Kidney (tissue), 14 donors: ENCODE data around the gene ZFP69. TPM values are rescaled to one million over a fixed set of nuclear protein-coding genes. Genes with fewer than 3 reads are reported as not detected.

Experiments used
- DNase-seq, 5 donors: peaks; one replicate each; pipeline ENCODE4 v3.0.0-alpha.2; 2013 to 2020
- FAIRE-seq: peaks from 2 replicates; lab custom pipeline; 2012; peaks lifted over from hg19 to GRCh38; lab: Jason Lieb, UNC
- H3K27ac ChIP-seq, 2 donors: one replicate each; pipeline ENCODE4 v1.7.0; 2013; ENCODE audit warnings: low read depth in 2 of 2, low read length in 2 of 2, inconsistent platforms in 1 of 2
- H3K27me3 ChIP-seq: one replicate; pipeline ENCODE4 v1.7.1; 2013; ENCODE audit warnings: low read length, inconsistent platforms; ENCODE audit not compliant: control insufficient read depth, insufficient read depth
- H3K36me3 ChIP-seq, 3 donors: one replicate each; pipeline versions ENCODE4 v1.7.0 to v1.7.1; 2013; ENCODE audit warnings: low read length in 3 of 3, control low read depth in 1 of 3, inconsistent platforms in 1 of 3; ENCODE audit not compliant: insufficient read depth in 3 of 3, control insufficient read depth in 2 of 3
- H3K4me1 ChIP-seq, 3 donors: one replicate each; pipeline versions ENCODE4 v1.7.0 to v1.7.1; 2013; ENCODE audit warnings: low read length in 3 of 3, inconsistent platforms in 1 of 3, low read depth in 1 of 3; ENCODE audit not compliant: control insufficient read depth in 2 of 3, insufficient read depth in 2 of 3
- H3K4me3 ChIP-seq, 3 donors: one replicate each; pipeline versions ENCODE4 v1.7.0 to v1.8.1; 2013; ENCODE audit warnings: low read length in 3 of 3, control low read depth in 1 of 3, inconsistent platforms in 1 of 3
- H3K9ac ChIP-seq, 3 donors: one replicate each; pipeline versions ENCODE4 v1.7.0 to v1.7.1; 2013; ENCODE audit warnings: low read length in 3 of 3, control low read depth in 1 of 3, inconsistent platforms in 1 of 3
- H3K9me3 ChIP-seq, 3 donors: one replicate each; pipeline versions ENCODE4 v1.7.0 to v1.7.1; 2013; ENCODE audit warnings: low read length in 3 of 3, control low read depth in 1 of 3, inconsistent platforms in 1 of 3; ENCODE audit not compliant: control insufficient read depth in 2 of 3, insufficient read depth in 1 of 3
- intact Hi-C: fragments of 100-400 bp; cut with DNase I; formaldehyde crosslinking; loops from one replicate; pipeline ENCODE4 v1.11.1; 2022
- polyA plus RNA-seq: library from polyadenylated mRNA; stranded (reverse); fragments of 350-450 nt; fragmentation: Illumina TruSeq; extraction: RNeasy Lipid Tissue Mini Kit (QIAGEN cat#74804); gene quantifications from one replicate; pipeline ENCODE4 v1.2.3, GENCODE V29; 2014; ENCODE audit warnings: low read depth, low replicate concordance; ENCODE audit not compliant: insufficient read depth
- total RNA-seq: library from RNA; stranded (reverse); fragmentation: NEBNext Ultra II Directional; extraction: Animal tissue kit (Norgen Biotek cat#: 25700); gene quantifications from one replicate; pipeline ENCODE4 v1.2.1, GENCODE V29; 2021
- TF ChIP-seq, protein P1 (sequence below): IDR thresholded peaks from 3 replicates; pipeline ENCODE4 v1.5.1; 2012; ENCODE audit warnings: mild to moderate bottlenecking, moderate library complexity, borderline replicate concordance; ENCODE audit not compliant: insufficient read depth; ENCODE audit errors: extremely low read depth
- donor health status: control.
- donor health status: control.
- donor health status: control.
- donor health status: control.
- donor health status: control.
- donor health status: DM: yes; HTN: yes; CAD: no.
- donor health status: Normal renal cell carcinoma (clear cell type).

The ZFP69 gene
- total and polyA plus RNA-seq, 2 donors from 2014 or later, result 2.7 to 2.9 TPM

DNA sequence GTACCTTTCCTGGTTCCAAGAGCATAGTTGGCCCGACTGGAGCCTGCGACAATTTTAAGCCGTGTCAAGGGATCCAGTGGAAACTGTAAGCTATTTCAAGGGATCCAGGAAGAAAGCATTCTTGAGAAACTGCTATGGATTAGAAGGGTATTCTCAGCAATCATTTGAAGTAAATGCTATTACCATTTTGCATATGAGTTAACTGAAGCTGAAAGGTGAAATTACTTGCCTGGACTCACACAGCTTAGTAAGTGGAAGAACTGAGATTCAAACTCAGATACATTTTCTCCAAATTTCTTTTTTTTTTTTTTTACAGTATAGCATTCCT is 54.9 kb downstream of the ZFP69 start:
- Histone ChIP-seq H3K4me1 (peaks cover 0 to 4% (median 0%) of the 10 kb centered on the region in 3 donors), H3K9ac (peak overlapping the region; percentile 1 to 64 (median 53)), H3K27ac (peak overlapping the region; percentile 75 to 80), H3K4me3 (peak overlapping the region; percentile 91 to 98 (median 93)), H3K9me3 (no peaks in the 10 kb centered on the region), H3K27me3 (no peaks in the 10 kb centered on the region), H3K36me3 (no peaks in the 10 kb centered on the region)
- intact Hi-C loops, result no loop called here
- FAIRE-seq, result no peak
- TF ChIP-seq, protein P1, sequence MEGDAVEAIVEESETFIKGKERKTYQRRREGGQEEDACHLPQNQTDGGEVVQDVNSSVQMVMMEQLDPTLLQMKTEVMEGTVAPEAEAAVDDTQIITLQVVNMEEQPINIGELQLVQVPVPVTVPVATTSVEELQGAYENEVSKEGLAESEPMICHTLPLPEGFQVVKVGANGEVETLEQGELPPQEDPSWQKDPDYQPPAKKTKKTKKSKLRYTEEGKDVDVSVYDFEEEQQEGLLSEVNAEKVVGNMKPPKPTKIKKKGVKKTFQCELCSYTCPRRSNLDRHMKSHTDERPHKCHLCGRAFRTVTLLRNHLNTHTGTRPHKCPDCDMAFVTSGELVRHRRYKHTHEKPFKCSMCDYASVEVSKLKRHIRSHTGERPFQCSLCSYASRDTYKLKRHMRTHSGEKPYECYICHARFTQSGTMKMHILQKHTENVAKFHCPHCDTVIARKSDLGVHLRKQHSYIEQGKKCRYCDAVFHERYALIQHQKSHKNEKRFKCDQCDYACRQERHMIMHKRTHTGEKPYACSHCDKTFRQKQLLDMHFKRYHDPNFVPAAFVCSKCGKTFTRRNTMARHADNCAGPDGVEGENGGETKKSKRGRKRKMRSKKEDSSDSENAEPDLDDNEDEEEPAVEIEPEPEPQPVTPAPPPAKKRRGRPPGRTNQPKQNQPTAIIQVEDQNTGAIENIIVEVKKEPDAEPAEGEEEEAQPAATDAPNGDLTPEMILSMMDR, result no peak
- no peak for DNase-seq

DNA sequence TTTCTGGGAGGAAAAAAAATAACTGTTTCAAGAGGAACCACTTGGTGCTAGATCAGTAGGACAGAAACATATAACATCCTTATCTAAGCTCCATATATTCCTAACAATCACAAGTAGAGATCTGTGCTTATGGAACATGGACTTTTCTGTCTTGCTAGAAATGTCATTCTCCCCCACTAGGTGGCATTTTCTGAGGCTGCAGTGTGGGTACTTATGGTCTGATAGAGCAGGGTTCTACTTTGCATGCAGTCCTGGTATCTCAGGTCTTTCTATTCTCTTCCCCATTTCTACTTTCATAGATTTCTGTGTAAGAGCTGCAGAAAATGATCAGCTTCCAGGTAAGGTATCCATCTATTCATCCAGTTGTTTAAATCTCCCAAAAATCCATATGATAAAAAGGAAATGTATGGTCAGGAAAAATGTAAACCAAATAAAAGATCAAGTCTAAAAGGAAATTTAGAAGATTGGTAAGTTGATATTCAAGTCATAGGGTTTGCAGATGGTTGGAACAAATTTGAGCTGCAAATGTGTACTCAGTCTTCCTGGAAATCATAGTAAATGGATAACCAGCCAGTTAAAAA is 55.8 kb downstream of the ZFP69 start:
- intact Hi-C loops, result no loop called here
- Histone ChIP-seq H3K27me3 (no peaks in the 10 kb centered on the region), H3K9ac (peak overlapping the region in 1 of 3 donors; percentile 7), H3K27ac (peak overlapping the region; percentile 56 to 66), H3K9me3 (no peaks in the 10 kb centered on the region), H3K4me3 (peak overlapping the region in 2 of 3 donors; percentile 91 to 98), H3K36me3 (no peaks in the 10 kb centered on the region), H3K4me1 (peaks cover 0 to 4% (median 0%) of the 10 kb centered on the region in 3 donors)
- TF ChIP-seq, protein P1, result peak; percentile 41
- FAIRE-seq (no peak), DNase-seq (peak in 3 of 5 donors; percentile 14 to 59 (median 58))

DNA sequence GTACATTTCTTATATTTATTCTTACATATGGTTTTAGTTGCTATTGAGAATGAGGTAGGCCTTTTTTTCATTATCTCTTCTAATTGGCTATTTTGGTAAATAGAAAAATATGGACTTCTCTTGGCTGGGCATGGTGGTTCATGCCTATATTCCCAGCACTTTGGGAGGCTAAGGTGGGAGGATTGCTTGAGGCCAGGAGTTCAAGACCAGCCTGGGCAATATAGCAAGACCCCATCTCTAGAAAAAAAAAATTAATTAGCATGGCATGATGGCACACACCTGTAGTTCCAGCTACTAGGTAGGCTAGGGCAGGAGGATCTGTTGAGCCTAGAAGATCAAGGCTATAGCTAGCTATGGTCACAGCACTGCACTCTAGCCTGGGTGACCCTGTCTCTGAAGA is 57.5 kb downstream of the ZFP69 start:
- DNase-seq (no peak), FAIRE-seq (no peak)
- TF ChIP-seq, protein P1, result no peak
- Histone ChIP-seq H3K4me3 (no peak overlapping the region), H3K36me3 (no peaks in the 10 kb centered on the region), H3K27ac (no peak overlapping the region), H3K27me3 (no peaks in the 10 kb centered on the region), H3K9ac (no peak overlapping the region), H3K9me3 (no peaks in the 10 kb centered on the region), H3K4me1 (peaks cover 0 to 4% (median 0%) of the 10 kb centered on the region in 3 donors)
- intact Hi-C loops, result no loop called here

DNA sequence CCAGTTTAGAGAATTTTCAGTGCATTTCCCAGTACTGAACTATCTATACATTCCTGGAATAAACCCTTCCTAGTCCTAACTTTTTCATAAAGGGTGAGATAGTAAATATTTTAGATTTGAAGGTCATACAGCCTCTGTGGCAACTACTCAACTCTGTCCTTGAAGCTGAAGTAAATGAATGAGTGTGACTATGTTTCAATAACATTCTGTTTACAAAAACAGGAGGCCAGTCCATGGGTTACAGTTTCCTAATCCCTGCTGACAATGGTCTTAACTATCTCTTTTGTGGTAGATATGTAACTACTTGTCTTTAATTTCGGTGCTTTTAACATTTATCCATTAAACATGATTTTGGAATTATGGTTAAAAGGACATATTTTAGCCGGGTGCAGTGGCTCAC is 58.6 kb downstream of the ZFP69 start:
- Histone ChIP-seq H3K27me3 (no peaks in the 10 kb centered on the region), H3K27ac (no peak overlapping the region), H3K4me1 (peaks cover 0 to 4% (median 0%) of the 10 kb centered on the region in 3 donors), H3K4me3 (no peak overlapping the region), H3K36me3 (no peaks in the 10 kb centered on the region), H3K9ac (no peak overlapping the region), H3K9me3 (no peaks in the 10 kb centered on the region)
- intact Hi-C loops, result no loop called here
- FAIRE-seq (no peak), DNase-seq (no peak)
- TF ChIP-seq, protein P1, result no peak
